Mucosa of descending colon (tissue), 3 donors: Measurements from ENCODE around the gene RSBN1L. TPM values are rescaled to one million over a fixed set of nuclear protein-coding genes. Genes with fewer than 3 reads are reported as not detected.

Source experiments
- ATAC-seq: fragments of 200-7000 bp; cut with Tn5 transposase; one replicate; pipeline ENCODE4 v1.9.1; 2020; ENCODE audit warnings: mild to moderate bottlenecking, moderate library complexity
- DNase-seq, 3 donors: peaks; one replicate each; pipeline ENCODE4 v3.0.0-alpha.2; 2020
- H3K36me3 ChIP-seq: fragments of 200-600 bp; one replicate; pipeline ENCODE4 v1.8.0; 2021; ENCODE audit warnings: low read depth, mild to moderate bottlenecking
- H3K4me1 ChIP-seq: fragments of 200-600 bp; one replicate; pipeline ENCODE4 v1.8.0; 2021; ENCODE audit warnings: low read depth, mild to moderate bottlenecking
- H3K4me3 ChIP-seq: fragments of 200-600 bp; one replicate; pipeline ENCODE4 v1.8.0; 2021; ENCODE audit warnings: mild to moderate bottlenecking
- H3K9me3 ChIP-seq: fragments of 200-600 bp; one replicate; pipeline ENCODE4 v1.8.0; 2021; ENCODE audit warnings: mild to moderate bottlenecking
- CTCF ChIP-seq: fragments of 200-600 bp; IDR thresholded peaks from one replicate; pipeline ENCODE4 v1.8.0; 2022; ENCODE audit warnings: antibody characterized with exemption, mild to moderate bottlenecking
- intact Hi-C, 2 donors: fragments of 100-400 bp; cut with DNase I in 1 of 2; cut with micrococcal nuclease in 1 of 2; formaldehyde crosslinking; loops; one replicate each; pipeline versions ENCODE4 v1.11.0 to v1.11.1; 2022; cut with DNase I, micrococcal nuclease
- total RNA-seq, 3 donors: library from RNA; stranded (reverse); fragmentation: NEBNext Ultra II Directional in 2 of 3; extraction: Animal tissue kit (Norgen Biotek cat#: 25700) in 2 of 3; gene quantifications; one replicate each; pipeline versions ENCODE4 v1.2.1 to v1.2.4, GENCODE V29; 2021 to 2023
- donor health status: DM: no; HTN: no; CAD: no; lungs with moderate emphysema.
- donor health status: DM: no; HTN: no; CAD: no.
- donor health status: DM: no; HTN: yes; CAD: no.

Gene RSBN1L
- total RNA-seq, 3 donors from 2014 or later: 19.1 to 31.5 (median 19.6) TPM

- H3K36me3 ChIP-seq: no peaks in the 10 kb centered on the region
- no peak for TF ChIP-seq CTCF
- peak; percentile 48 for ATAC-seq
- H3K4me3 ChIP-seq: no peak overlapping the region
- intact Hi-C loops: no loop called here
- H3K4me1 ChIP-seq: peaks cover 13% of the 10 kb centered on the region
- DNase-seq: no peak
- H3K9me3 ChIP-seq: no peaks in the 10 kb centered on the region
Observed at GRCh38 chr7:77727936-77728701, 31.9 kb downstream of the RSBN1L start.

GRCh38 chr7:77729574-77730348, 33.5 kb downstream of the RSBN1L start:
- DNase-seq (no peak), ATAC-seq (no peak)

GRCh38 chr7:77731716-77732115, 35.5 kb downstream of the RSBN1L start:
- H3K4me1 ChIP-seq: peaks cover 22% of the 10 kb centered on the region
- intact Hi-C loops: no loop called here
- TF ChIP-seq CTCF: no peak

More at GRCh38 chr7:77729574-77730348, 33.5 kb downstream of the RSBN1L start:
- no peak for TF ChIP-seq CTCF
- Histone ChIP-seq H3K4me1 (peaks cover 17% of the 10 kb centered on the region), H3K36me3 (no peaks in the 10 kb centered on the region), H3K9me3 (no peaks in the 10 kb centered on the region), H3K4me3 (no peak overlapping the region)
- intact Hi-C loops: no loop called here

GRCh38 chr7:77734659-77735421, 38.6 kb downstream of the RSBN1L start:
- intact Hi-C loops: no loop called here
- H3K36me3 ChIP-seq: no peaks in the 10 kb centered on the region
- DNase-seq (peak; percentile 59 to 70 (median 66)), ATAC-seq (peak; percentile 93)
- H3K4me3 ChIP-seq: no peak overlapping the region
- H3K9me3 ChIP-seq: no peaks in the 10 kb centered on the region
- TF ChIP-seq CTCF: no peak
- H3K4me1 ChIP-seq: peaks cover 9% of the 10 kb centered on the region

More at GRCh38 chr7:77731716-77732115, 35.5 kb downstream of the RSBN1L start:
- Histone ChIP-seq H3K36me3 (no peaks in the 10 kb centered on the region), H3K9me3 (no peaks in the 10 kb centered on the region), H3K4me3 (no peak overlapping the region)
- ATAC-seq: no peak
- DNase-seq: no peak

GRCh38 chr7:77735457-77735856, 39.2 kb downstream of the RSBN1L start:
- intact Hi-C loops: no loop called here
- peak; percentile 8 for ATAC-seq
- no peaks in the 10 kb centered on the region for H3K9me3 ChIP-seq
- peaks cover 9% of the 10 kb centered on the region for H3K4me1 ChIP-seq
- no peak for TF ChIP-seq CTCF
- DNase-seq: no peak
- no peak overlapping the region for H3K4me3 ChIP-seq
- no peaks in the 10 kb centered on the region for H3K36me3 ChIP-seq
